Spleen (tissue), 11 donors: ENCODE measurements around the gene EEF2K. TPM values are rescaled to one million over a fixed set of nuclear protein-coding genes. Genes with fewer than 3 reads are reported as not detected.
A peak's percentile ranks its signal among the peaks of the same experiment; 100 is the strongest.

Experiments
- DNase-seq: peaks from one replicate; pipeline ENCODE4 v3.0.0-alpha.2; 2020
- H3K27ac ChIP-seq, 8 donors: fragments of 200-600 bp; sonication (generic) in 7 of 8; 1 replicate in 4 of 8; 2 replicates in 4 of 8; pipeline versions ENCODE4 v1.5.0 to v1.8.0; 2016 to 2021; ENCODE audit warnings: inconsistent platforms in 4 of 8, mild to moderate bottlenecking in 4 of 8, moderate library complexity in 1 of 8
- H3K27me3 ChIP-seq, 7 donors: fragments of 200-600 bp; sonication (generic) in 6 of 7; replicated peaks in 1 of 7; 1 replicate in 4 of 7; 2 replicates in 3 of 7; pipeline versions ENCODE4 v1.5.0 to v1.8.0; 2016 to 2021; ENCODE audit warnings: inconsistent platforms in 3 of 7, mild to moderate bottlenecking in 1 of 7
- H3K36me3 ChIP-seq, 6 donors: fragments of 200-600 bp; sonication (generic) in 5 of 6; 1 replicate in 4 of 6; 2 replicates in 2 of 6; pipeline versions ENCODE4 v1.5.0 to v1.8.0; 2016 to 2021; ENCODE audit warnings: inconsistent platforms in 2 of 6
- H3K4me1 ChIP-seq, 6 donors: fragments of 200-600 bp; sonication (generic) in 5 of 6; 1 replicate in 3 of 6; 2 replicates in 3 of 6; pipeline versions ENCODE4 v1.5.0 to v1.8.0; 2016 to 2021; ENCODE audit warnings: inconsistent platforms in 3 of 6
- H3K4me3 ChIP-seq, 8 donors: fragments of 200-600 bp; sonication (generic) in 7 of 8; 1 replicate in 4 of 8; 2 replicates in 4 of 8; pipeline versions ENCODE4 v1.5.0 to v1.8.0; 2016 to 2021; ENCODE audit warnings: inconsistent platforms in 4 of 8, mild to moderate bottlenecking in 4 of 8, moderate library complexity in 2 of 8
- H3K9me3 ChIP-seq, 8 donors: fragments of 200-600 bp; sonication (generic) in 7 of 8; 1 replicate in 4 of 8; 2 replicates in 4 of 8; pipeline versions ENCODE4 v1.5.0 to v1.8.0; 2016 to 2021; ENCODE audit warnings: inconsistent platforms in 4 of 8
- CTCF ChIP-seq, 11 experiments: fragments of 200-600 bp in 7 of 11; fragments of 450-650 bp in 4 of 11; sonication (generic) in 4 of 11; IDR thresholded peaks in 8 of 11; conservative IDR thresholded peaks in 3 of 11; 1 replicate in 7 of 11; 2 replicates in 4 of 11; pipeline versions ENCODE4 v1.4.0 to v1.8.0; 2016 to 2021; ENCODE audit warnings: antibody characterized with exemption in 11 of 11, inconsistent platforms in 4 of 11, mild to moderate bottlenecking in 1 of 11
- POLR2A ChIP-seq, 3 donors: fragments of 450-650 bp; IDR thresholded peaks; one replicate each; pipeline ENCODE4 v1.5.1; 2017; ENCODE audit warnings: antibody characterized with exemption in 3 of 3, mild to moderate bottlenecking in 1 of 3
- POLR2AphosphoS5 ChIP-seq, 3 donors: sonication (generic); formaldehyde crosslinking; IDR thresholded peaks; one replicate each; pipeline ENCODE4 v1.5.1; 2017; ENCODE audit warnings: antibody characterized with exemption in 3 of 3
- WGBS, 5 donors: extraction: QIAGEN DNeasy Blood & Tissue Kit in 3 of 5; methylation state at CpG; one replicate each; pipeline versions ENCODE4 v1.1.5 to v1.1.7; 2013 to 2018; 5-methylcytosine and 5-hydroxymethylcytosine counted together
- intact Hi-C: fragments of 100-400 bp; cut with DNase I; formaldehyde crosslinking; loops from one replicate; pipeline ENCODE4 v1.15.0; 2023; ENCODE audit warnings: low total_unique reads
- polyA plus RNA-seq, 3 donors: library from polyadenylated mRNA; stranded (reverse); fragments of 200-250 nt; gene quantifications; one replicate each; pipeline ENCODE4 v1.2.1, GENCODE V29; 2013
- total RNA-seq, 7 donors: library from RNA; depleted of rRNA in 3 of 7; stranded (reverse); fragments of >200 nt in 3 of 7; fragmentation: NEBNext Ultra II Directional in 4 of 7; extraction: Animal tissue kit (Norgen Biotek cat#: 25700) in 4 of 7; gene quantifications; one replicate each; pipeline versions ENCODE4 v1.1.0 to v1.2.1, GENCODE V29; 2016 to 2021
- donor health status: healthy with polysubstance abuse.
- donor health status: DM: no; HTN: no; CAD: no; lungs with moderate emphysema.
- donor health status: DM: no; HTN: no; CAD: no.
- donor health status: Bipolar disorder and iron deficiency.
- donor health status: healthy.
- donor health status: DM: no; HTN: no; CAD: no.
- donor health status: DM: yes; HTN: yes; CAD: no.

Gene EEF2K
- total and polyA plus RNA-seq, 10 donors: 2.4 to 37.7 (median 24.4) TPM

DNA sequence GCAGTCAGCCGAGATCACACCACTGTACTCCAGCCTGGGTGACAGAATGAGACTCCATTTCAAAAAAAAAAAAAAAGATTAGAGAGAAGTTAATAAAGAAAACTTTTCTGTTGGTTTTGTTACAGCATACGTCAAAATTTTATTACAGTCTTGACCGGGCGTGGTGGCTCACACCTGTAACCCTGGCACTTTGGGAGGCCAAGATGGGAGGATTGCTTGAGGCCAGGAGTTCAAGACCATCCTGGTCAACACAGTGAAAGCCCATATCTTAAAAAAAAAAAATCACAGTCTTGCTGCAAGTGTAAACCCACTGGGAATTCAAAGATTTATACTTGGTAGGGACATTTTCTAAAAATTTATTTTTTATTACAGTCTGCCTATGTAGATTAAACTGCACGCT, 84.9 kb downstream of the EEF2K start:
- 93 to 97% (median 96%) methylated on average over 5 of the region's 5 CpGs for WGBS, 5 donors
- no peak for DNase-seq

DNA sequence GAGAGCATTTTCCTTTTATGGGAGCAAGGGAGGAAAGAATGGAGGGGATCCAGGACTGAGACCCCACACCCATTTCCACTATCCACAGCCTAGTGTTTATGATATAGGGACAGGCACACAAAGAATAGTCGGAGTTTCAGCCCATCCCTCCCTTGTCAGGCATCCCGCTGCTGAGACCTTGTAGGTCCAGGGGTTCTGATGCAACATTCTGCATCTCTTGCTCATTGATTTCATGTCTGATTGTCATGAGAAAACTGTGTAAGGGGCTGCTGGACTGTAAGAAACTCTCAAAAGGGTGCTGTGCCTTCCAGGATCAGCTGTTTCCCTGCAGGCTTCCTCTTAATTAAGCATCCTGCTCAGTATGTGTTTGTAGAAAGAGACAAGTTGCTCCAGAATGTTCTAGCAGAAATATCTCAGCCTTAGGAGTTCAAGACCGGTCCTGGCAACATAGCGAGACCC, 85.8 kb downstream of the EEF2K start:
- Histone ChIP-seq H3K27me3 (no peaks in the 10 kb centered on the region), H3K4me1 (peaks cover 0 to 12% (median 10%) of the 10 kb centered on the region in 6 donors), H3K4me3 (no peak overlapping the region), H3K36me3 (peaks cover 0 to 5% (median 0%) of the 10 kb centered on the region in 6 donors), H3K9me3 (no peaks in the 10 kb centered on the region), H3K27ac (no peak overlapping the region)
- peak; percentile 6 for DNase-seq
- WGBS, 5 donors: 81 to 86% (median 85%) methylated on average over 4 of the region's 4 CpGs
- intact Hi-C loops: no loop called here
- TF ChIP-seq CTCF (IDR thresholded peaks at IDR 0.05 in 8 of 11, conservative IDR thresholded peaks at IDR 0.05 in 3 of 11) (no peak), POLR2AphosphoS5 (IDR thresholded peaks at IDR 0.05) (no peak), POLR2A (IDR thresholded peaks at IDR 0.05) (no peak)

More for the DNA sequence above, 84.9 kb downstream of the EEF2K start:
- Histone ChIP-seq H3K27ac (no peak overlapping the region), H3K4me1 (peaks cover 0 to 3% (median under 1%) of the 10 kb centered on the region in 6 donors), H3K27me3 (no peaks in the 10 kb centered on the region), H3K9me3 (no peaks in the 10 kb centered on the region), H3K36me3 (peaks cover 0 to 13% (median 0%) of the 10 kb centered on the region in 6 donors), H3K4me3 (no peak overlapping the region)
- TF ChIP-seq CTCF (IDR thresholded peaks at IDR 0.05 in 8 of 11, conservative IDR thresholded peaks at IDR 0.05 in 3 of 11) (no peak), POLR2A (IDR thresholded peaks at IDR 0.05) (no peak), POLR2AphosphoS5 (IDR thresholded peaks at IDR 0.05) (no peak)
- intact Hi-C loops: no loop called here

GRCh38 chr16:22292320-22292719, 86.2 kb downstream of the EEF2K start:
- Histone ChIP-seq H3K9me3 (no peaks in the 10 kb centered on the region), H3K4me1 (peaks cover 0 to 12% (median 10%) of the 10 kb centered on the region in 6 donors), H3K4me3 (no peak overlapping the region), H3K36me3 (peaks cover 0 to under 1% (median 0%) of the 10 kb centered on the region in 6 donors), H3K27me3 (no peaks in the 10 kb centered on the region), H3K27ac (no peak overlapping the region)
- intact Hi-C loops: no loop called here
- no peak for TF ChIP-seq POLR2AphosphoS5 (IDR thresholded peaks at IDR 0.05)
- no peak for TF ChIP-seq CTCF (IDR thresholded peaks at IDR 0.05 in 8 of 11, conservative IDR thresholded peaks at IDR 0.05 in 3 of 11)
- TF ChIP-seq POLR2A (IDR thresholded peaks at IDR 0.05): no peak
- no peak for DNase-seq

GRCh38 chr16:22293137-22294106, 87.3 kb downstream of the EEF2K start:
- Histone ChIP-seq H3K27ac (no peak overlapping the region), H3K36me3 (no peaks in the 10 kb centered on the region), H3K4me3 (no peak overlapping the region), H3K27me3 (no peaks in the 10 kb centered on the region), H3K9me3 (no peaks in the 10 kb centered on the region), H3K4me1 (peaks cover 0 to 22% (median 16%) of the 10 kb centered on the region in 6 donors)
- 84 to 95% (median 90%) methylated on average over 11 of the region's 11 CpGs for WGBS, 5 donors
- TF ChIP-seq POLR2AphosphoS5 (IDR thresholded peaks at IDR 0.05) (no peak), POLR2A (IDR thresholded peaks at IDR 0.05) (no peak), CTCF (IDR thresholded peaks at IDR 0.05 in 8 of 11, conservative IDR thresholded peaks at IDR 0.05 in 3 of 11) (no peak)
- peak; percentile 6 for DNase-seq
- intact Hi-C loops: no loop called here
